D721Med (cell line): Measurements from ENCODE around the gene MESP2.

Experiments
- DNase-seq: peaks from one replicate; pipeline ENCODE4 v3.0.0; 2011; ENCODE audit warnings: low spot score; ENCODE audit not compliant: insufficient read length
- FAIRE-seq: peaks from 2 replicates; lab custom pipeline; 2011; peaks lifted over from hg19 to GRCh38; lab: Jason Lieb, UNC
- CTCF ChIP-seq: IDR thresholded peaks from 2 replicates; pipeline ENCODE4 v1.5.1; 2012; ENCODE audit warnings: mild to moderate bottlenecking, control low read depth; ENCODE audit not compliant: insufficient read depth; ENCODE audit errors: missing control alignments

The MESP2 gene

GRCh38 chr15:89792106-89792805, 16.1 kb downstream of the MESP2 start:
- TF ChIP-seq CTCF, result no peak
- FAIRE-seq, result no peak
- DNase-seq, result no peak

- FAIRE-seq (no peak), DNase-seq (no peak)
- TF ChIP-seq CTCF, result no peak
These were observed 18.6 kb downstream of the MESP2 start for GRCh38 chr15:89794627-89795241.

DNA sequence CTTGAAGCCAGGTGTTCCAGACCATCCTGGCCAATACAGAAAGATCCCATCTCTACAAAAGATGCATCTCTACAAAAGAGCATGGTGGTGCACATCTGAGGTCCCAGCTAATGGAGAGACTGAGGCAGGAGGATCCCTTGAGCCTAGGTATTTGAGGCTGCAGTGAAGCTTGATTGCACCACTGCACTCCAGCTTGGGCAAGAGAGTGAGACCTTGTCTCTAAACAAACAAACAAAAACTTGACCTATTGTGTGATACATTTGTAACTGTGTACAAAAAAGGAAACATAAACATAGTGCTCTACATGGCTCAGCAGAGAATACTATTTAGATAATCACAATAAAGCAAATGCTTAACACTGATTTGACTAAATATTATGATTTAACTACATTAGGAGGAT, 19.9 kb downstream of the MESP2 start:
- no peak for TF ChIP-seq CTCF
- no peak for FAIRE-seq
- no peak for DNase-seq

DNA sequence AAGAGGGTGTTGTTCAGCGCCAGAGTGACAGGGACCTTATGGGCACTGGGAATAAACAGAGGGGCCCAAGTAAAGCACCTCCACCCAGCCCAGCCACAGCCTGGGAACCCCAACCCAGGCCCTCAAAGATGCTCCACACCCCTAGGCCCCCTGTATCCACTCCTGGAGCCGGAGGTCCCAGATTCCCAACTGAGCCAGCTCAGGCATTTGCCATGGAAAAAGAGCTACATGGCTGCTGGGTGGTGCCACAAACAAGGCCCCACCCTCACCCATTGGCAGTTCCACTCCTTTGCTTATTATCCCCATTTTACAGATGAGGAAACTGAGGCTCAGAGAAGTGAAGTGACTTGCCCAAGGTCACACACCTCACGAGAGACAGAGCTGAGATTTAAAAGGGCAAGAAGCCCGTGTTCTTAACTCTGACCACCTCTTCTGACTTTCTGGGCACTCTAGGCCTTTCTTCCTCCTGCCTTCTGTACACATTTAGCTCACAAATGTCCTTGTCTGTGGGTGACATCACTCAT, 21.6 kb downstream of the MESP2 start:
- no peak for FAIRE-seq
- TF ChIP-seq CTCF, result no peak
- no peak for DNase-seq

GRCh38 chr15:89799011-89799911, 23.1 kb downstream of the MESP2 start:
- FAIRE-seq (no peak), DNase-seq (no peak)
- TF ChIP-seq CTCF, result no peak

DNA sequence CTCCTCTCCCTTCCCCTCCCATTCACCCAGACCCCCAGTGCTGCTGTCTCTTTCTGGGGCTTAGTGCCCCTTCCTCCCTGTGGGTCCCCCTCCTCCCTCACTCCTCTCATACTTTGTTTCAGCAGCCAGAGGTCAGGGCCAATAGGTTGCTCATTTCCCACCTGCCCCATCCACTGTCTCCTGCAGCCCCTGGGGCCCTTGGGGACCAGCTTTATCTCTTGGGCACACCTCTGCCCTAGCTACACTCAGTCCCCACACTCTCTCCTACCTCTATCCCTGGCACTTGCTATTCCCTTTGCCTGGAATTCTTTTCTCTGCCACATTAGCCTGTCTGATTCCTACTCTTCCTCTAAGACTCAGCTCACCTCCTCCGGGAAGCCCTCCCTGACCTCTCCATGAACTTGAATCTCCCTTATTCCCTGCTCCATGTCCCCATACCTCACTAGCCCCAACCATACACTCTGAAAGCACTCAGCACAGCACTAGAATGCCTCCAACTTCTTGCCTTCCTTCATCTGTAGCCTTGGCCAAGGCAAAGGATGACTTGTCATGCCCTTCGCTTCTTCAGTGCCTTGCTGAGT, 23.9 kb downstream of the MESP2 start:
- FAIRE-seq (no peak), DNase-seq (no peak)
- no peak for TF ChIP-seq CTCF
